OCI-LY1 (cell line): ENCODE measurements around the gene CARD14.

Source experiments
- H2AFZ ChIP-seq: fragments of 200-600 bp; sonication (generic), shearing (Covaris generic); 2 replicates; pipeline ENCODE4 v1.6.0; 2014; ENCODE audit warnings: antibody characterized with exemption, mild to moderate bottlenecking, low read length
- H3F3A ChIP-seq: fragments of 200-600 bp; sonication (generic), shearing (Covaris generic); 2 replicates; pipeline ENCODE4 v1.6.0; 2014; ENCODE audit warnings: mild to moderate bottlenecking, antibody characterized with exemption, low read length, moderate library complexity; ENCODE audit not compliant: insufficient read depth
- H3K27ac ChIP-seq: fragments of 200-600 bp; sonication (generic); 2 replicates; pipeline ENCODE4 v1.5.1; 2014; ENCODE audit warnings: low read length, mixed run types, mild to moderate bottlenecking, low read depth; ENCODE audit not compliant: poor library complexity, severe bottlenecking
- H3K27me3 ChIP-seq: fragments of 200-600 bp; sonication (generic); 2 replicates; pipeline ENCODE4 v1.6.0; 2014; ENCODE audit warnings: antibody characterized with exemption, mild to moderate bottlenecking, low read length, moderate library complexity; ENCODE audit not compliant: insufficient read depth
- H3K36me3 ChIP-seq: fragments of 200-600 bp; sonication (generic); 2 replicates; pipeline ENCODE4 v1.6.1; 2014; ENCODE audit warnings: mild to moderate bottlenecking, antibody characterized with exemption, low read length, moderate library complexity, mixed read lengths; ENCODE audit not compliant: insufficient read depth
- H3K4me1 ChIP-seq: fragments of 200-600 bp; sonication (generic); 2 replicates; pipeline ENCODE4 v1.5.1; 2014; ENCODE audit warnings: mild to moderate bottlenecking, low read length, moderate library complexity; ENCODE audit not compliant: insufficient read depth, severe bottlenecking
- H3K4me2 ChIP-seq: fragments of 200-600 bp; sonication (generic), shearing (Covaris generic); 2 replicates; pipeline ENCODE4 v1.6.1; 2014; ENCODE audit warnings: low read length
- H3K4me3 ChIP-seq: fragments of 200-600 bp; sonication (generic); 2 replicates; pipeline ENCODE4 v1.5.1; 2014; ENCODE audit warnings: low read length, low read depth, mild to moderate bottlenecking, mixed read lengths; ENCODE audit not compliant: poor library complexity, severe bottlenecking
- H3K79me2 ChIP-seq: fragments of 200-600 bp; shearing (Covaris generic); 2 replicates; pipeline ENCODE4 v1.6.1; 2016; ENCODE audit warnings: mixed run types, low read length, mixed read lengths; ENCODE audit not compliant: insufficient read depth
- H3K9ac ChIP-seq: fragments of 200-600 bp; sonication (generic), shearing (Covaris generic); 2 replicates; pipeline ENCODE4 v1.6.1; 2014; ENCODE audit warnings: mild to moderate bottlenecking, low read length, mixed read lengths
- H3K9me2 ChIP-seq: fragments of 200-600 bp; sonication (generic), shearing (Covaris generic); 2 replicates; pipeline ENCODE4 v1.6.1; 2014; ENCODE audit warnings: low read depth, mild to moderate bottlenecking, low read length, mixed read lengths
- H3K9me3 ChIP-seq: fragments of 200-600 bp; shearing (Covaris generic); 2 replicates; pipeline ENCODE4 v1.6.1; 2014; ENCODE audit warnings: low read length, mixed read lengths
- H4K20me1 ChIP-seq: fragments of 200-600 bp; sonication (generic), shearing (Covaris generic); 2 replicates; pipeline ENCODE4 v1.6.0; 2016; ENCODE audit warnings: mild to moderate bottlenecking, low read length; ENCODE audit not compliant: insufficient read depth
- EZH2 ChIP-seq: fragments of 200-600 bp; sonication (generic), shearing (Covaris generic); IDR thresholded peaks from 2 replicates; pipeline ENCODE4 v1.8.0; 2017; ENCODE audit warnings: borderline replicate concordance, mixed run types, mild to moderate bottlenecking, antibody characterized with exemption, low read length, moderate library complexity, mixed read lengths
- TF ChIP-seq, protein P1 (sequence below): fragments of 200-600 bp; sonication (generic), shearing (Covaris generic); IDR thresholded peaks from 2 replicates; pipeline ENCODE4 v1.5.1; 2017; ENCODE audit warnings: mild to moderate bottlenecking, antibody characterized with exemption, low read length, moderate library complexity, mixed read lengths

CARD14 gene

DNA sequence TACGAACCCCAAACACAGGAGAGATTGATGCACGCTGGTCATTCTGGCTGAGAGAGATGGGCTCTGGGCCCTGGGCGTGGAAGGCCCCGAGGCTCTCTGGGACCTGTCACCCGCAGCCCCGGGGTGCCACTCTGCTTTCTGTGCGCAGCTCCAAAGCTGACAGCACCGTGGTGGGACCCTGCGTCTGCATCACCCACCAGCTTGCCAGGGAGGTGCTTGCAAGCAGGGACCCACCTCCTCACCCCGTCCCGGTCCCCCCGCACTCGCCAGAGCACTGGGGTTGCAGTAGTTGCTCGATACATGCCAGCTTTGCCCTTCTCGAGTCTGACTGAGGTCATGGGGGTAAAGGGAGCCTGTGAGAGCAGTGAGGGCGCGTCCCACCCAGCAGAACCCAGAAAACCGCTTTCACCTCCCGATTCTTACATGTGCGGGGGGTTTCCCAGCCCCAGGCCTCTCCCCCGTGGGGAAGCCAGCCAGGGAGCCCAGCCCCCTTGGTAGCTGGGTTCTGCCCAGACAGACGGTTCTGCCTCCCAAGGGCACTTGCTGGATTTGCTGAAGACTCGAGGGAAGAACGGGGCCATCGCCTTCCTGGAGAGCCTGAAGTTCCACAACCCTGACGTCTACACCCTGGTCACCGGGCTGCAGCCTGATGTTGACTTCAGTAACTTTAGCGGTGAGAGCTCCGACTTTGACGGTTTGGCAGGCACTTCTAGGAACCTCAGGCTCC, 12.5 kb downstream of the CARD14 start:
- H3F3A ChIP-seq = no peaks in the 10 kb centered on the region
- H3K9me3 ChIP-seq = no peaks in the 10 kb centered on the region
- no peak overlapping the region for H2AFZ ChIP-seq
- H3K27ac ChIP-seq = no peak overlapping the region
- H3K9ac ChIP-seq = no peak overlapping the region
- no peaks in the 10 kb centered on the region for H3K36me3 ChIP-seq
- peaks cover 16% of the 10 kb centered on the region for H3K27me3 ChIP-seq
- H3K4me2 ChIP-seq = no peak overlapping the region
- H3K79me2 ChIP-seq = no peaks in the 10 kb centered on the region
- H4K20me1 ChIP-seq = no peaks in the 10 kb centered on the region
- no peak for TF ChIP-seq EZH2
- TF ChIP-seq, protein P1, sequence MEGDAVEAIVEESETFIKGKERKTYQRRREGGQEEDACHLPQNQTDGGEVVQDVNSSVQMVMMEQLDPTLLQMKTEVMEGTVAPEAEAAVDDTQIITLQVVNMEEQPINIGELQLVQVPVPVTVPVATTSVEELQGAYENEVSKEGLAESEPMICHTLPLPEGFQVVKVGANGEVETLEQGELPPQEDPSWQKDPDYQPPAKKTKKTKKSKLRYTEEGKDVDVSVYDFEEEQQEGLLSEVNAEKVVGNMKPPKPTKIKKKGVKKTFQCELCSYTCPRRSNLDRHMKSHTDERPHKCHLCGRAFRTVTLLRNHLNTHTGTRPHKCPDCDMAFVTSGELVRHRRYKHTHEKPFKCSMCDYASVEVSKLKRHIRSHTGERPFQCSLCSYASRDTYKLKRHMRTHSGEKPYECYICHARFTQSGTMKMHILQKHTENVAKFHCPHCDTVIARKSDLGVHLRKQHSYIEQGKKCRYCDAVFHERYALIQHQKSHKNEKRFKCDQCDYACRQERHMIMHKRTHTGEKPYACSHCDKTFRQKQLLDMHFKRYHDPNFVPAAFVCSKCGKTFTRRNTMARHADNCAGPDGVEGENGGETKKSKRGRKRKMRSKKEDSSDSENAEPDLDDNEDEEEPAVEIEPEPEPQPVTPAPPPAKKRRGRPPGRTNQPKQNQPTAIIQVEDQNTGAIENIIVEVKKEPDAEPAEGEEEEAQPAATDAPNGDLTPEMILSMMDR = no peak
- no peak overlapping the region for H3K4me3 ChIP-seq
- H3K9me2 ChIP-seq = no peaks in the 10 kb centered on the region
- H3K4me1 ChIP-seq = no peaks in the 10 kb centered on the region

DNA sequence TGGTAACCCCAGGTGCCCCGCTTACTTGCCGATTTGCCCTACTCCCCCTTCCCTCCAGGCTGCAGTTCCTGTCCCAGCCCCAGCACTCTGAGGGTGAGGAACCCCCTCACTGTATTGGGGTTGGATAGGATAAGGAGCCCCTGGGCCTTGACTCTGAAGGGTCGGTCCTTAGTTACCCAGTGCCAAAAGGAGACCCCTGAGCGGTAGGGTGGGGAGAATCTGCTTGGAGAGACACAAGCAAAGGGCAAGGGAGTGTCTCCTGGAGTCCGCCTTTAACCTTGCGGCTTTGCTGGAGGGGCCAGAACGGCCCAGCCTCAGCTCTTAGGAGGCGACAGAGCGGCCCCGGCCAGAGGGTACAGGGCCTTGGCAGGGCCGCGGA, 13.0 kb downstream of the CARD14 start:
- peaks cover 15% of the 10 kb centered on the region for H3K27me3 ChIP-seq
- no peak for TF ChIP-seq EZH2
- TF ChIP-seq, protein P1 = no peak
- H3K4me2 ChIP-seq = no peak overlapping the region

DNA sequence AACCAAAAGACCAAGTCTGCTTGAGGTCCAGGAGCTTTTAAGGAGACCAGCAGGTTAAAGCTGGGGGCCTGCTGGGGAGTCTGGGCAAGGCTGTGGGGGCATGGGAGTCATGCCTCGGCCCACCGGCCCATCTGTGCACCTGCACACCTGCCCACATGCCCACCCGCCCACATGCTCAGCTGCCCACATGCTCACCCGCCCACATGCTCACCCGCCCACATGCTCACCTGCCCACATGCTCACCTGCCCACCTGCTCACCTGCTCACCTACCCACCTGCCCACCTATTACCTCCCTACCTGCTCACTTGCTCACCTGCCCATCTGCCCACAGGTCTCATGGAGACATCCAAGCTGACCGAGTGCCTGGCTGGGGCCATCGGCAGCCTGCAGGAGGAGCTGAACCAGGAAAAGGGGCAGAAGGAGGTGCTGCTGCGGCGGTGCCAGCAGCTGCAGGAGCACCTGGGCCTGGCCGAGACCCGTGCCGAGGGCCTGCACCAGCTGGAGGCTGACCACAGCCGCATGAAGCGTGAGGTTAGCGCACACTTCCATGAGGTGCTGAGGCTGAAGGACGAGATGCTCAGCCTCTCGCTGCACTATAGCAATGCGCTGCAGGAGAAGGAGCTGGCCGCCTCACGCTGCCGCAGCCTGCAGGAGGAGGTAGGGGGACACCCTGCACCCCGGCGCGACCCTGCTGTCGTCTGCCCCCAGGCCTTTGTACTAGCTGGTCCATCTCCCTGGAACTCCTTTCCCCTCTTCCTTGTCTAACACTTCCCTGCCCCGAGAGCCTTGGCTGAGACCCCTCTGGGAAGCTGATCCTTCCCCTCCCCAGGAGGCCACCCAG, 14.0 kb downstream of the CARD14 start:
- Histone ChIP-seq H3F3A (no peaks in the 10 kb centered on the region), H3K9ac (no peak overlapping the region), H3K27ac (no peak overlapping the region), H3K9me3 (no peaks in the 10 kb centered on the region), H3K4me2 (no peak overlapping the region), H3K9me2 (no peaks in the 10 kb centered on the region), H3K4me3 (no peak overlapping the region), H4K20me1 (no peaks in the 10 kb centered on the region), H3K79me2 (no peaks in the 10 kb centered on the region), H3K27me3 (peaks cover 13% of the 10 kb centered on the region), H3K4me1 (no peaks in the 10 kb centered on the region), H3K36me3 (no peaks in the 10 kb centered on the region), H2AFZ (no peak overlapping the region)
- no peak for TF ChIP-seq EZH2
- TF ChIP-seq, protein P1 = no peak

More for the DNA sequence above, 13.0 kb downstream of the CARD14 start:
- H3K79me2 ChIP-seq = no peaks in the 10 kb centered on the region
- H3K4me1 ChIP-seq = no peaks in the 10 kb centered on the region
- H3K36me3 ChIP-seq = no peaks in the 10 kb centered on the region
- H3K9me2 ChIP-seq = no peaks in the 10 kb centered on the region
- H2AFZ ChIP-seq = no peak overlapping the region
- no peak overlapping the region for H3K9ac ChIP-seq
- H3K27ac ChIP-seq = no peak overlapping the region
- H3K4me3 ChIP-seq = no peak overlapping the region
- no peaks in the 10 kb centered on the region for H3F3A ChIP-seq
- no peaks in the 10 kb centered on the region for H3K9me3 ChIP-seq
- no peaks in the 10 kb centered on the region for H4K20me1 ChIP-seq
